Naive thymus-derived CD4-positive, alpha-beta T cell (primary cell): ENCODE measurements around the gene TYMP. TPM values are rescaled to one million over a fixed set of nuclear protein-coding genes. Genes with fewer than 3 reads are reported as not detected.

Experiments
- ATAC-seq: fragments of 150-1000 bp; cut with Tn5 transposase; 2 replicates; pipeline ENCODE4 v1.10.0; 2021; ENCODE audit warnings: mild to moderate bottlenecking, moderate library complexity
- CTCF ChIA-PET: fragments of 350-600 bp; sonication (Branson Sonifier 250); formaldehyde crosslinking; loops from one replicate; lab custom pipeline; 2021; ENCODE audit warnings: antibody characterized with exemption; lab: Charles Lee
- POLR2A ChIA-PET: fragments of 350-600 bp; sonication (Branson Sonifier 250); formaldehyde crosslinking; loops from one replicate; lab custom pipeline; 2021; ENCODE audit warnings: antibody characterized with exemption, inconsistent platforms; lab: Charles Lee
- DNase-seq, 9 donors: peaks; one replicate each; pipeline versions ENCODE4 v3.0.0 to v3.0.0-alpha.2; 2020 to 2022; ENCODE audit warnings: mixed read lengths in 1 of 9
- H3K27ac ChIP-seq: one replicate; pipeline ENCODE4 v1.7.0; 2013; ENCODE audit warnings: mild to moderate bottlenecking, low read depth, low read length, moderate library complexity
- H3K27me3 ChIP-seq, 2 donors: one replicate each; pipeline ENCODE4 v1.7.0; 2013; ENCODE audit warnings: low read length in 2 of 2, mild to moderate bottlenecking in 2 of 2, moderate library complexity in 2 of 2; ENCODE audit not compliant: control insufficient read depth in 2 of 2, insufficient read depth in 2 of 2
- H3K36me3 ChIP-seq, 3 experiments: 1 replicate in 2 of 3; 2 replicates in 1 of 3; pipeline ENCODE4 v1.7.0; 2013; ENCODE audit warnings: low read length in 3 of 3, mild to moderate bottlenecking in 3 of 3, moderate library complexity in 1 of 3; ENCODE audit not compliant: insufficient read depth in 3 of 3, control insufficient read depth in 2 of 3
- H3K4me1 ChIP-seq, 2 donors: one replicate each; pipeline ENCODE4 v1.7.0; 2013; ENCODE audit warnings: low read length in 2 of 2, mild to moderate bottlenecking in 2 of 2, moderate library complexity in 1 of 2; ENCODE audit not compliant: control insufficient read depth in 2 of 2, insufficient read depth in 2 of 2
- H3K4me3 ChIP-seq: 2 replicates; pipeline ENCODE4 v1.7.0; 2013; ENCODE audit warnings: mild to moderate bottlenecking, low read length
- H3K9me3 ChIP-seq, 3 experiments: 1 replicate in 2 of 3; 2 replicates in 1 of 3; pipeline ENCODE4 v1.7.0; 2013; ENCODE audit warnings: low read length in 3 of 3; ENCODE audit not compliant: control insufficient read depth in 2 of 3
- H3K27ac Mint-ChIP-seq, 9 donors: one replicate each; pipeline ENCODE4 v1.8.0; 2020 to 2022; ENCODE audit warnings: mixed read lengths in 9 of 9, mild to moderate bottlenecking in 8 of 9, moderate library complexity in 5 of 9, inconsistent platforms in 2 of 9
- H3K27me3 Mint-ChIP-seq, 5 donors: one replicate each; pipeline ENCODE4 v1.8.0; 2021 to 2022; ENCODE audit warnings: mixed read lengths in 5 of 5, mild to moderate bottlenecking in 1 of 5
- H3K36me3 Mint-ChIP-seq, 5 donors: one replicate each; pipeline ENCODE4 v1.8.0; 2020 to 2022; ENCODE audit warnings: mixed read lengths in 5 of 5, mild to moderate bottlenecking in 3 of 5, inconsistent platforms in 1 of 5
- H3K4me1 Mint-ChIP-seq, 7 donors: one replicate each; pipeline ENCODE4 v1.8.0; 2020 to 2022; ENCODE audit warnings: mixed read lengths in 7 of 7, mild to moderate bottlenecking in 3 of 7, inconsistent platforms in 1 of 7
- H3K4me3 Mint-ChIP-seq, 10 donors: one replicate each; pipeline ENCODE4 v1.8.0; 2020 to 2022; ENCODE audit warnings: mild to moderate bottlenecking in 10 of 10, mixed read lengths in 10 of 10, moderate library complexity in 6 of 10, inconsistent platforms in 2 of 10
- H3K9me3 Mint-ChIP-seq, 11 donors: one replicate each; pipeline ENCODE4 v1.8.0; 2020 to 2022; ENCODE audit warnings: mixed read lengths in 11 of 11, mild to moderate bottlenecking in 4 of 11, inconsistent platforms in 1 of 11, moderate library complexity in 1 of 11
- intact Hi-C, 2 donors: fragments of 100-400 bp; cut with micrococcal nuclease; formaldehyde crosslinking; loops; one replicate each; pipeline ENCODE4 v1.15.1; 2023
- polyA plus RNA-seq, 2 donors: library from polyadenylated mRNA; unstranded; fragments of 300-500 nt; fragmentation: Illumina TruSeq; gene quantifications; one replicate each; pipeline ENCODE4 v1.2.3, GENCODE V29; 2021
- total RNA-seq, 6 experiments: library from RNA in 5 of 6; stranded (reverse) in 5 of 6; gene quantifications; 1 replicate in 5 of 6; 2 replicates in 1 of 6; pipeline ENCODE4 v1.2.3 and lab custom pipeline; 2021 to 2026

The TYMP gene
- total and polyA plus RNA-seq, 7 experiments from 2014 or later: 2.7 to 161 (median 7.9) TPM

- Histone ChIP-seq H3K27me3 (no peaks in the 10 kb centered on the region), H3K4me1 (peaks cover 14 to 18% of the 10 kb centered on the region in 2 donors), H3K9me3 (no peaks in the 10 kb centered on the region), H3K27ac (peak within 1 kb of the TSS; percentile 87), H3K4me3 (peak within 1 kb of the TSS; percentile 77), H3K36me3 (peaks cover 0 to 32% (median 11%) of the 10 kb centered on the region in 3 experiments)
- ATAC-seq (peak; percentile 77), DNase-seq (peak; percentile 97 to 99 (median 98))
- intact Hi-C loops: loop anchor here (1.0 to 5.0 kb wide), 11 partner anchors 17 to 333 kb away; partner anchors contain the start of genes NCAPH2 (in 2 of the 2), CHKB (in 1 of the 2), HDAC10 (in 1 of the 2) and PPP6R2 (in 1 of the 2)
- Mint-ChIP-seq H3K4me3 (peak within 1 kb of the TSS; percentile 77 to 96 (median 89)), H3K36me3 (peaks cover 0 to 30% (median 0%) of the 10 kb centered on the region in 5 donors), H3K27ac (peak within 1 kb of the TSS; percentile 78 to 93 (median 86)), H3K27me3 (peaks cover 0 to 6% (median 0%) of the 10 kb centered on the region in 5 donors), H3K4me1 (peaks cover 8 to 33% (median 26%) of the 10 kb centered on the region in 7 donors), H3K9me3 (no peaks in the 10 kb centered on the region)
- CTCF ChIA-PET: interaction anchor here (0.5 to 2.9 kb wide), 30 partner anchors 11 to 377 kb away, joined by 3 to 31 read pairs (median 5); partner anchors contain the start of genes ARSA, HDAC10, LMF2 and NCAPH2
- POLR2A ChIA-PET: interaction anchor here (0.7 to 7.1 kb wide), 41 partner anchors 9 to 334 kb away, joined by 3 to 127 read pairs (median 6); partner anchors contain the start of genes ARSA, CHKB, CPT1B and HDAC10
Observed at GRCh38 chr22:50525104-50525857, 4.5 kb downstream of the TYMP start, which contains the start of gene SCO2. Gene SCO2 (minus strand): TSS chr22:50525598. CDS start chr22:50524411, 1,187 bp downstream.

GRCh38 chr22:50524676-50525103, 5.1 kb downstream of the TYMP start:
- DNase-seq (no peak), ATAC-seq (no peak)
- H3K4me1 ChIP-seq: peaks cover 14 to 16% of the 10 kb centered on the region in 2 donors
- peaks cover 0 to 6% (median 0%) of the 10 kb centered on the region in 5 donors for H3K27me3 Mint-ChIP-seq
- H3K27me3 ChIP-seq: no peaks in the 10 kb centered on the region
- no peaks in the 10 kb centered on the region for H3K9me3 Mint-ChIP-seq
- CTCF ChIA-PET: interaction anchor here (0.6 to 2.9 kb wide), 11 partner anchors 10 to 171 kb away, joined by 3 to 31 read pairs (median 13); partner anchors contain the start of genes LMF2 and NCAPH2
- peaks cover 8 to 33% (median 26%) of the 10 kb centered on the region in 7 donors for H3K4me1 Mint-ChIP-seq
- intact Hi-C loops: loop anchor here (1.0 to 5.0 kb wide), 11 partner anchors 16 to 332 kb away; partner anchors contain the start of genes NCAPH2 (in 2 of the 2), CHKB (in 1 of the 2), HDAC10 (in 1 of the 2) and PPP6R2 (in 1 of the 2)
- no peaks in the 10 kb centered on the region for H3K9me3 ChIP-seq
- H3K36me3 ChIP-seq: peaks cover 0 to 33% (median 11%) of the 10 kb centered on the region in 3 experiments
- peaks cover 0 to 31% (median 0%) of the 10 kb centered on the region in 5 donors for H3K36me3 Mint-ChIP-seq
- H3K27ac Mint-ChIP-seq: peak overlapping the region; percentile 74 to 93 (median 85)
- peak overlapping the region; percentile 77 to 96 (median 89) for H3K4me3 Mint-ChIP-seq
- peak overlapping the region; percentile 77 for H3K4me3 ChIP-seq
- H3K27ac ChIP-seq: peak overlapping the region; percentile 87
- POLR2A ChIA-PET: interaction anchor here (1.2 to 7.1 kb wide), 16 partner anchors 10 to 280 kb away, joined by 3 to 127 read pairs (median 16); partner anchors contain the start of genes CHKB, KLHDC7B, LMF2 and NCAPH2

GRCh38 chr22:50523806-50524675, 5.8 kb downstream of the TYMP start:
- H3K4me1 Mint-ChIP-seq: peaks cover 8 to 32% (median 26%) of the 10 kb centered on the region in 7 donors
- H3K27ac ChIP-seq: peak overlapping the region; percentile 87

GRCh38 chr22:50523458-50523805, 6.4 kb downstream of the TYMP start:
- no peak overlapping the region for H3K4me3 ChIP-seq
- H3K4me1 Mint-ChIP-seq: peaks cover 8 to 31% (median 25%) of the 10 kb centered on the region in 7 donors
- CTCF ChIA-PET: interaction anchor here (0.6 kb wide), 1 partner anchor 12 kb away, joined by 3 read pairs; no protein-coding TSS in a partner anchor
- ATAC-seq (no peak), DNase-seq (no peak)
- peaks cover 14 to 16% of the 10 kb centered on the region in 2 donors for H3K4me1 ChIP-seq
- H3K27me3 Mint-ChIP-seq: peaks cover 0 to 6% (median 0%) of the 10 kb centered on the region in 5 donors
- peak overlapping the region in 3 of 9 donors; percentile 31 to 80 (median 42) for H3K27ac Mint-ChIP-seq
- no peaks in the 10 kb centered on the region for H3K9me3 ChIP-seq
- H3K27ac ChIP-seq: no peak overlapping the region
- peaks cover 0 to 45% (median 11%) of the 10 kb centered on the region in 3 experiments for H3K36me3 ChIP-seq
- POLR2A ChIA-PET: interaction anchor here (1.4 to 7.1 kb wide), 3 partner anchors 16 to 97 kb away, joined by 4 to 127 read pairs (median 91); partner anchors contain the start of gene SYCE3
- peaks cover 0 to 27% (median 0%) of the 10 kb centered on the region in 5 donors for H3K36me3 Mint-ChIP-seq
- intact Hi-C loops: no loop called here
- H3K9me3 Mint-ChIP-seq: no peaks in the 10 kb centered on the region
- peak overlapping the region in 5 of 10 donors; percentile 11 to 92 (median 25) for H3K4me3 Mint-ChIP-seq
- no peaks in the 10 kb centered on the region for H3K27me3 ChIP-seq

More at GRCh38 chr22:50523806-50524675, 5.8 kb downstream of the TYMP start:
- ChIA-PET CTCF (interaction anchor here (0.6 to 2.9 kb wide), 9 partner anchors 9 to 170 kb away, joined by 3 to 31 read pairs (median 16); partner anchors contain the start of genes LMF2 and NCAPH2), POLR2A (interaction anchor here (1.4 to 7.1 kb wide), 12 partner anchors 10 to 279 kb away, joined by 4 to 127 read pairs (median 16); partner anchors contain the start of genes CHKB, KLHDC7B, LMF2 and NCAPH2)
- Mint-ChIP-seq H3K36me3 (peaks cover 0 to 32% (median 0%) of the 10 kb centered on the region in 5 donors), H3K27me3 (peaks cover 0 to 6% (median 0%) of the 10 kb centered on the region in 5 donors), H3K27ac (peak overlapping the region; percentile 74 to 93 (median 85)), H3K4me3 (peak overlapping the region; percentile 77 to 96 (median 89)), H3K9me3 (no peaks in the 10 kb centered on the region)
- intact Hi-C loops: no loop called here
- DNase-seq (peak in 1 of 9 donors; percentile 8), ATAC-seq (no peak)
- Histone ChIP-seq H3K27me3 (no peaks in the 10 kb centered on the region), H3K4me1 (peaks cover 14 to 16% of the 10 kb centered on the region in 2 donors), H3K4me3 (peak overlapping the region; percentile 77), H3K9me3 (no peaks in the 10 kb centered on the region), H3K36me3 (peaks cover 0 to 39% (median 11%) of the 10 kb centered on the region in 3 experiments)

GRCh38 chr22:50522806-50523438, 6.9 kb downstream of the TYMP start:
- DNase-seq: no peak
- peak overlapping the region in 1 of 9 donors; percentile 80 for H3K27ac Mint-ChIP-seq
- H3K27me3 Mint-ChIP-seq: peaks cover 0 to 6% (median 0%) of the 10 kb centered on the region in 5 donors
- no peaks in the 10 kb centered on the region for H3K9me3 ChIP-seq
- ChIA-PET CTCF (interaction anchor here (0.5 to 0.6 kb wide), 2 partner anchors 11 to 18 kb away, joined by 3 to 4 read pairs; no protein-coding TSS in a partner anchor), POLR2A (interaction anchor here (1.2 to 1.7 kb wide), 2 partner anchors 59 to 98 kb away, joined by 4 read pairs; partner anchors contain the start of gene CHKB)
- ATAC-seq: no peak
- no peaks in the 10 kb centered on the region for H3K9me3 Mint-ChIP-seq
- H3K4me3 Mint-ChIP-seq: peak overlapping the region in 6 of 10 donors; percentile 2 to 92 (median 25)
- peaks cover 8 to 26% (median 21%) of the 10 kb centered on the region in 7 donors for H3K4me1 Mint-ChIP-seq
- no peak overlapping the region for H3K27ac ChIP-seq
- H3K36me3 Mint-ChIP-seq: peaks cover 0 to 23% (median 0%) of the 10 kb centered on the region in 5 donors
- intact Hi-C loops: no loop called here
- no peak overlapping the region for H3K4me3 ChIP-seq
- peaks cover 0 to 51% (median 14%) of the 10 kb centered on the region in 3 experiments for H3K36me3 ChIP-seq
- no peaks in the 10 kb centered on the region for H3K27me3 ChIP-seq
- H3K4me1 ChIP-seq: peaks cover 14 to 16% of the 10 kb centered on the region in 2 donors
